DOHH2 (cell line): ENCODE measurements around the gene ENC1.
A peak's percentile ranks its signal among the peaks of the same experiment; 100 is the strongest.

Source experiments
- H3F3A ChIP-seq: fragments of 200-600 bp; sonication (generic), shearing (Covaris generic); 2 replicates; pipeline ENCODE4 v1.6.0; 2016; ENCODE audit warnings: antibody characterized with exemption, mild to moderate bottlenecking; ENCODE audit not compliant: control insufficient read depth, insufficient read depth
- H3K27ac ChIP-seq: fragments of 200-600 bp; sonication (generic); 2 replicates; pipeline ENCODE4 v1.5.1; 2014; ENCODE audit warnings: low read depth, mild to moderate bottlenecking, low read length, moderate library complexity
- H3K27me3 ChIP-seq: fragments of 200-600 bp; sonication (generic); 2 replicates; pipeline ENCODE4 v1.6.1; 2014; ENCODE audit warnings: mild to moderate bottlenecking, low read length, mixed read lengths; ENCODE audit not compliant: control insufficient read depth
- H3K36me3 ChIP-seq: fragments of 200-600 bp; sonication (generic); 2 replicates; pipeline ENCODE4 v1.6.1; 2014; ENCODE audit warnings: mild to moderate bottlenecking, low read length, moderate library complexity, mixed read lengths; ENCODE audit not compliant: control insufficient read depth
- H3K4me1 ChIP-seq: fragments of 200-600 bp; sonication (generic); 2 replicates; pipeline ENCODE4 v1.6.1; 2014; ENCODE audit warnings: mild to moderate bottlenecking, low read length, mixed read lengths; ENCODE audit not compliant: control insufficient read depth
- H3K4me2 ChIP-seq: fragments of 200-600 bp; sonication (generic); 2 replicates; pipeline ENCODE4 v1.6.0; 2014; ENCODE audit warnings: mild to moderate bottlenecking, low read length, moderate library complexity
- H3K4me3 ChIP-seq: fragments of 200-600 bp; sonication (generic); 2 replicates; pipeline ENCODE4 v1.5.1; 2014; ENCODE audit warnings: mild to moderate bottlenecking, low read length, mixed read lengths
- H3K79me2 ChIP-seq: fragments of 200-600 bp; sonication (generic); 2 replicates; pipeline ENCODE4 v1.6.1; 2014; ENCODE audit warnings: mild to moderate bottlenecking, low read length, mixed read lengths; ENCODE audit not compliant: control insufficient read depth
- H3K9me2 ChIP-seq: fragments of 200-600 bp; sonication (generic); replicated peaks from 2 replicates; pipeline ENCODE4 v1.6.1; 2014; ENCODE audit warnings: mild to moderate bottlenecking, low read length, mixed read lengths; ENCODE audit not compliant: control insufficient read depth
- H3K9me3 ChIP-seq: fragments of 200-600 bp; sonication (generic); 2 replicates; pipeline ENCODE4 v1.6.1; 2014; ENCODE audit warnings: antibody characterized with exemption, low read length, mixed read lengths; ENCODE audit not compliant: control insufficient read depth, insufficient read depth
- H4K20me1 ChIP-seq: fragments of 200-600 bp; sonication (generic); 2 replicates; pipeline ENCODE4 v1.6.0; 2014; ENCODE audit warnings: low read depth, mild to moderate bottlenecking, antibody characterized with exemption, low read length, moderate library complexity; ENCODE audit not compliant: control insufficient read depth, insufficient read depth
- EZH2phosphoT487 ChIP-seq: fragments of 200-600 bp; sonication (generic); IDR thresholded peaks from 2 replicates; pipeline ENCODE4 v1.6.1; 2017; ENCODE audit warnings: borderline replicate concordance, mild to moderate bottlenecking, antibody characterized with exemption, low read length, moderate library complexity, mixed read lengths
- TF ChIP-seq, protein P1 (sequence below): fragments of 200-600 bp; sonication (generic); IDR thresholded peaks from one replicate; pipeline ENCODE4 v1.5.1; 2014; ENCODE audit warnings: antibody characterized with exemption, mild to moderate bottlenecking, low read depth, low read length; ENCODE audit not compliant: poor library complexity, severe bottlenecking

Gene ENC1, protein sequence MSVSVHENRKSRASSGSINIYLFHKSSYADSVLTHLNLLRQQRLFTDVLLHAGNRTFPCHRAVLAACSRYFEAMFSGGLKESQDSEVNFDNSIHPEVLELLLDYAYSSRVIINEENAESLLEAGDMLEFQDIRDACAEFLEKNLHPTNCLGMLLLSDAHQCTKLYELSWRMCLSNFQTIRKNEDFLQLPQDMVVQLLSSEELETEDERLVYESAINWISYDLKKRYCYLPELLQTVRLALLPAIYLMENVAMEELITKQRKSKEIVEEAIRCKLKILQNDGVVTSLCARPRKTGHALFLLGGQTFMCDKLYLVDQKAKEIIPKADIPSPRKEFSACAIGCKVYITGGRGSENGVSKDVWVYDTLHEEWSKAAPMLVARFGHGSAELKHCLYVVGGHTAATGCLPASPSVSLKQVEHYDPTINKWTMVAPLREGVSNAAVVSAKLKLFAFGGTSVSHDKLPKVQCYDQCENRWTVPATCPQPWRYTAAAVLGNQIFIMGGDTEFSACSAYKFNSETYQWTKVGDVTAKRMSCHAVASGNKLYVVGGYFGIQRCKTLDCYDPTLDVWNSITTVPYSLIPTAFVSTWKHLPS

DNA sequence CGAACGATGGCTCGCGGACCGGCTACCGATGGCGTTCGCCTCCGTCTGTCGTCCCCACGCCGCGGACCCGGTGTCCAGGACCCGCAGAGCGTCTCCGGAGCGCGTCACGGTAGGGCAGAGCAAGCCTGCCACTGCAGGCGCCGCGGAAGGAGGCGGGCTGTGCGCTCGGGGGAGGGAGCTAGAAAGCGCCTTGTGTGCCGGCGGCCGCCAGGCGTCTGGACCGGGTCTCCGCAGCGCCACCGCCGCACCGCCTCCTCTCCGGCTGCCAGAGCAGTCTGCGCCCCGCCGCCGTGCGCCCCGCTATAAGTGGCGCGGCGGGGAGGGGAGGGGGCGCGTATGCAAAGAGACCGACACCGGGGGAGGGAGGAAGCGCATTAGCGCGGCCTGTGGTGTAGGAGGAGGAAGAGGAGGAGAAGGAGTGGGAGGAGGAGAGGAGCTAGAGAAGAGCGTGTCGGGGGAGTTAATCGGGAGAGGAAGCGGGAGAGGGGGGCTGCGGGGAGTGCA lies at the start of gene ENC1:
Gene ENC1, minus strand, starts transcription at position 279 of the 504 bp plus-strand sequence. CDS start 4,243 bp downstream, outside the sequence.
- Histone ChIP-seq H3K27ac (no peak within 1 kb of the TSS), H3K36me3 (no peaks in the 10 kb centered on the region), H3K9me3 (no peaks in the 10 kb centered on the region), H3K4me2 (peak within 1 kb of the TSS; percentile 90), H3K27me3 (peaks cover 48% of the 10 kb centered on the region), H3K9me2 (no peaks in the 10 kb centered on the region), H3K4me3 (peak within 1 kb of the TSS; percentile 76), H4K20me1 (0 out of 2 replicates have a peak, but pooled peaks cover 5% of the 10 kb centered on the region), H3K79me2 (no peaks in the 10 kb centered on the region), H3F3A (peaks cover 6% of the 10 kb centered on the region; the same call in 1 of the 2 replicates), H3K4me1 (peaks cover 28% of the 10 kb centered on the region)
- TF ChIP-seq EZH2phosphoT487, result no peak
- TF ChIP-seq, protein P1, sequence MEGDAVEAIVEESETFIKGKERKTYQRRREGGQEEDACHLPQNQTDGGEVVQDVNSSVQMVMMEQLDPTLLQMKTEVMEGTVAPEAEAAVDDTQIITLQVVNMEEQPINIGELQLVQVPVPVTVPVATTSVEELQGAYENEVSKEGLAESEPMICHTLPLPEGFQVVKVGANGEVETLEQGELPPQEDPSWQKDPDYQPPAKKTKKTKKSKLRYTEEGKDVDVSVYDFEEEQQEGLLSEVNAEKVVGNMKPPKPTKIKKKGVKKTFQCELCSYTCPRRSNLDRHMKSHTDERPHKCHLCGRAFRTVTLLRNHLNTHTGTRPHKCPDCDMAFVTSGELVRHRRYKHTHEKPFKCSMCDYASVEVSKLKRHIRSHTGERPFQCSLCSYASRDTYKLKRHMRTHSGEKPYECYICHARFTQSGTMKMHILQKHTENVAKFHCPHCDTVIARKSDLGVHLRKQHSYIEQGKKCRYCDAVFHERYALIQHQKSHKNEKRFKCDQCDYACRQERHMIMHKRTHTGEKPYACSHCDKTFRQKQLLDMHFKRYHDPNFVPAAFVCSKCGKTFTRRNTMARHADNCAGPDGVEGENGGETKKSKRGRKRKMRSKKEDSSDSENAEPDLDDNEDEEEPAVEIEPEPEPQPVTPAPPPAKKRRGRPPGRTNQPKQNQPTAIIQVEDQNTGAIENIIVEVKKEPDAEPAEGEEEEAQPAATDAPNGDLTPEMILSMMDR, result peak; percentile 29

DNA sequence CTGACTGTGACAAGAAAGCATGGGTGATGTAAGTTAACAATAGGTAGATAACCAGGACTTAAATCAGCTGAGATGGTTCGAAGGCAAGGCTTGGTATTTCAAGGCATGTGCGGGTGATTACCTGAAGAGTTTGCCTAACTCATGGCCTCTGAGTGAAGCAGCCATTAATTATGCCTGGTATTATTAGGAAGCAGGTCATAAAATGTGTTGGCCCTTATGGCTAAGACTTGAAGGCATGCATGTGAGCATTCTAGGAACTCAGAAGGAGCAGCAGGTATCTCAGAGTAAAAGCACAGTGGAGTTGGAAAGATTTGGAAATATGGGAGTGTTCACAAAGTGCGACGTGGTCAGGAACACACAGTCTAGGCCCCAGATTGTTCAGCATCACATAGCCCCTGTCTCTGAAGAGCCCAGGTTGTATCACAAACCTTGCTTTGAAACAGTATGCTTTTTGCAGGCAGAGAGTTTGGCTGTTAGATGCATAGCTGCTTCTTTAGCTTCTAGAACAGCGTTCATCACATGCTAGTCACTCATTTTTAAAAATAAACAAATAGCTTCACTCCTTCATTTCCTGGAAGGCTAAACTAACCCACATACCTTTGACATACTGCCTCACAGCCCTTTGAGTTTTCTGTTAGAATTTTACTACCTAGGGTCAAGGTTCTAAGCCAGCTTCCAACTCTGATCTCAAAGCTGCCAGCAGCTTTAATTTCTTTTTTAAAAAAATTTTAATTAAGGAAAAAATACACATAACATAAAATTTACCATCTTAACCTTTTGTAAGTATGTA lies 46.6 kb upstream of the ENC1 start:
- peaks cover 17% of the 10 kb centered on the region for H3K36me3 ChIP-seq
- peaks cover 13% of the 10 kb centered on the region for H3K4me1 ChIP-seq
- no peaks in the 10 kb centered on the region for H3K9me3 ChIP-seq
- H3K9me2 ChIP-seq, result no peaks in the 10 kb centered on the region
- no peaks in the 10 kb centered on the region for H3K27me3 ChIP-seq
- H3K4me2 ChIP-seq, result peak overlapping the region; percentile 65
- H3K27ac ChIP-seq, result no peak overlapping the region
- H3K4me3 ChIP-seq, result no peak overlapping the region
- no peaks in the 10 kb centered on the region for H4K20me1 ChIP-seq
- no peaks in the 10 kb centered on the region for H3F3A ChIP-seq
- H3K79me2 ChIP-seq, result peaks cover 6% of the 10 kb centered on the region; the same call in 1 of the 2 replicates
- no peak for TF ChIP-seq EZH2phosphoT487
- TF ChIP-seq, protein P1, result no peak

DNA sequence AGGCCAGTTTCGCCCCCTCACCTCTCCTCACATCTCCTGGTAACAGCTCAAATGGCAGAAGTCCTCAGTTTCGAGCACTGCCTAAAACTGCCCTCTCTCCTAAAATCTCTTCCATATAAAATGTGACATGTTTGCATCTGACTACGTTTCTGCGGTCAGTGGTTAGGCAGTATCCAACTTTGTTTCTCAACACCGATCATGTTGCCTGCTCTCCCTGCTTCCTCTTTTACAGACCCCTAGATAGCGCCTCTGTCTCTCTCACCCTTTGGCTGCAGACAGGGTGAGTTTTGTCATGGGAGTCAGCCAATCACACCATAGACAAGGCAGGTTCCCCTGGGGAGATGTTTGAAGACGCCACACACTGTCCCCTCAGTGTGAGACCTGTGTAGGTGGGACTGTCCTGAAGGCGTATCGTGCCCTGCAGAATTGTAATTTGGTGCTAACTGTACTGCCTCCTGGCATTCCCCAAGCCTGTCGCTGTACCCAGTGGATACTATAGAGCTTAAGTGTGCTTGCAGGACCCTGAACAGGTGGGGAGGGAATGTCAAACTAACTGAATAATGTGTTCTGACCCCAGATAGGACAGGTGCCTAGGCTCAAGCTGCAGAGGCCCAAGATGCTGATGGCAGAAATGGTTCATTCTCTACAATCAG lies 45.6 kb upstream of the ENC1 start:
- Histone ChIP-seq H3K9me3 (no peaks in the 10 kb centered on the region), H3K9me2 (no peaks in the 10 kb centered on the region), H3K4me1 (peaks cover 17% of the 10 kb centered on the region), H3K4me3 (peak overlapping the region; percentile 88), H4K20me1 (no peaks in the 10 kb centered on the region), H3K27me3 (peaks cover 5% of the 10 kb centered on the region; the same call in 1 of the 2 replicates), H3K36me3 (peaks cover 12% of the 10 kb centered on the region), H3K27ac (no peak overlapping the region), H3K79me2 (peaks cover 6% of the 10 kb centered on the region; the same call in 1 of the 2 replicates), H3K4me2 (peak overlapping the region; percentile 65), H3F3A (no peaks in the 10 kb centered on the region)
- TF ChIP-seq, protein P1, result no peak
- no peak for TF ChIP-seq EZH2phosphoT487
